ENCODE data around the gene PORCN. TPM values are rescaled to one million over a fixed set of nuclear protein-coding genes. Genes with fewer than 3 reads are reported as not detected.

PORCN gene
- total RNA-seq, 2 donors from 2014 or later = 15.0 to 19.1 TPM

GRCh38 chrX:48490661-48491060 is 18.1 kb upstream of the PORCN start:
- TF ChIP-seq, protein P1, sequence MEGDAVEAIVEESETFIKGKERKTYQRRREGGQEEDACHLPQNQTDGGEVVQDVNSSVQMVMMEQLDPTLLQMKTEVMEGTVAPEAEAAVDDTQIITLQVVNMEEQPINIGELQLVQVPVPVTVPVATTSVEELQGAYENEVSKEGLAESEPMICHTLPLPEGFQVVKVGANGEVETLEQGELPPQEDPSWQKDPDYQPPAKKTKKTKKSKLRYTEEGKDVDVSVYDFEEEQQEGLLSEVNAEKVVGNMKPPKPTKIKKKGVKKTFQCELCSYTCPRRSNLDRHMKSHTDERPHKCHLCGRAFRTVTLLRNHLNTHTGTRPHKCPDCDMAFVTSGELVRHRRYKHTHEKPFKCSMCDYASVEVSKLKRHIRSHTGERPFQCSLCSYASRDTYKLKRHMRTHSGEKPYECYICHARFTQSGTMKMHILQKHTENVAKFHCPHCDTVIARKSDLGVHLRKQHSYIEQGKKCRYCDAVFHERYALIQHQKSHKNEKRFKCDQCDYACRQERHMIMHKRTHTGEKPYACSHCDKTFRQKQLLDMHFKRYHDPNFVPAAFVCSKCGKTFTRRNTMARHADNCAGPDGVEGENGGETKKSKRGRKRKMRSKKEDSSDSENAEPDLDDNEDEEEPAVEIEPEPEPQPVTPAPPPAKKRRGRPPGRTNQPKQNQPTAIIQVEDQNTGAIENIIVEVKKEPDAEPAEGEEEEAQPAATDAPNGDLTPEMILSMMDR (IDR thresholded peaks at IDR 0.05) = no peak
- Histone ChIP-seq H3K9me3 (no peaks in the 10 kb centered on the region), H3K4me3 (no peak overlapping the region), H3K27me3 (replicated peaks; ENCODE audit: insufficient read depth) (no peaks in the 10 kb centered on the region), H3K4me1 (ENCODE audit: control insufficient read depth in 1 of 2, low read depth in 2 of 2) (no peaks in the 10 kb centered on the region), H3K27ac (no peak overlapping the region), H3K36me3 (no peaks in the 10 kb centered on the region)
- no peak for DNase-seq (ENCODE audit: low spot score)
- ATAC-seq (ENCODE audit: insufficient number of reproducible peaks, low FRiP score, low read depth) = no peak

DNA sequence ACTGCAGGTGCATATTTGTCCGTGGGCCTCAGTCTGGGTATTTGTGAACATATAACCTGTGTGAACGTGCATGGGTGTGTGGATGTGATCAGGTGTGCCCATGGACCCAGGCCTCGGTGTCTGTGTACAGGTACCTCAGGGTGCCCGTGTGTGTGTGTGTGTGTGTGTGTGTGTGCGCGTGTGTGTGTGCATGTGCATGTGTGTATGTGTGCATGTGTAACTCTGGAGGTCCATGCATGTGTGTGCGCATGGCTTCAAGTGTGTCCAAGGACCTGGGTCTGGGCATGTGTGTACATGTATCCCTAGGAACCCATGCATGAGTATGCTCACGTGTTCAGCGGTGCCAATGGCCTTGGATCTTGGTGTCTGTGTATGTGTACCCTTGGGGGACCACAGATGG is 17.0 kb upstream of the PORCN start:
- TF ChIP-seq, protein P1 (IDR thresholded peaks at IDR 0.05) = no peak
- H3K4me1 ChIP-seq (ENCODE audit: control insufficient read depth in 1 of 2, low read depth in 2 of 2) = no peaks in the 10 kb centered on the region
- H3K4me3 ChIP-seq = no peak overlapping the region
- H3K27me3 ChIP-seq (replicated peaks; ENCODE audit: insufficient read depth) = no peaks in the 10 kb centered on the region
- no peak overlapping the region for H3K27ac ChIP-seq
- DNase-seq (ENCODE audit: low spot score) (no peak), ATAC-seq (ENCODE audit: insufficient number of reproducible peaks, low FRiP score, low read depth) (no peak)
- H3K36me3 ChIP-seq = no peaks in the 10 kb centered on the region
- no peaks in the 10 kb centered on the region for H3K9me3 ChIP-seq

DNA sequence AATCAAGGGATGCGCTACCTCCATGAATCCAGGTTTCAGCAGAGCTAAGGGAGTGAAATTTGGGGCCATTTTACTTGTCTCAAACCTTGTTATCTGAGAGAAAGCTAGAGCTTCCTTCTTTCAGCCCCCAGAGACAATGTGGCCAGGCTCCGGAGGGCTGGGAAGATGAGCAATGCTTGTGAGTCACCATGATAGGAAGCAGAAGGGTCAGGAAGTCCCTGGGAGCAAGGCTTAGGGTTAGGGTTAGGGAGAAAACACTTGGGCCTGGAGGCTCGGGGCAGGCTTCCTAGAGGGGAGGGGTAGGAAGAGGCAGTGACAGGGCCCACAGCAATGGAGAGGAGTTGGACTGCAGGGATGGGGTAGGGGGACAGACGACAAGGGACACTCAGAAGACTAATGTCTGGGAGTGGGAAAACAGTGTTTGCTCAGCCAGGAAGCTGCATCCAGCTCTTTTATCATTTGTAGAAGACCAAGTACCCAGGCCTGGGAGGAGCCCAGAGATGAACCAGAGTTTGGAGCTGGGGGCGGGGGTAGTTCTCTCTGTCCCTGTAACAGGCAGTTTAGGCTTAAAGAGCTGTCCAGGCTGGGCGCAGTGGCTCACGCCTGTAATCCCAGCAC is 16.4 kb upstream of the PORCN start:
- Histone ChIP-seq H3K4me1 (ENCODE audit: control insufficient read depth in 1 of 2, low read depth in 2 of 2) (no peaks in the 10 kb centered on the region), H3K4me3 (no peak overlapping the region), H3K27me3 (replicated peaks; ENCODE audit: insufficient read depth) (no peaks in the 10 kb centered on the region), H3K27ac (no peak overlapping the region), H3K36me3 (no peaks in the 10 kb centered on the region), H3K9me3 (no peaks in the 10 kb centered on the region)
- DNase-seq (ENCODE audit: low spot score) (no peak), ATAC-seq (ENCODE audit: insufficient number of reproducible peaks, low FRiP score, low read depth) (no peak)
- TF ChIP-seq, protein P1 (IDR thresholded peaks at IDR 0.05) = no peak

DNA sequence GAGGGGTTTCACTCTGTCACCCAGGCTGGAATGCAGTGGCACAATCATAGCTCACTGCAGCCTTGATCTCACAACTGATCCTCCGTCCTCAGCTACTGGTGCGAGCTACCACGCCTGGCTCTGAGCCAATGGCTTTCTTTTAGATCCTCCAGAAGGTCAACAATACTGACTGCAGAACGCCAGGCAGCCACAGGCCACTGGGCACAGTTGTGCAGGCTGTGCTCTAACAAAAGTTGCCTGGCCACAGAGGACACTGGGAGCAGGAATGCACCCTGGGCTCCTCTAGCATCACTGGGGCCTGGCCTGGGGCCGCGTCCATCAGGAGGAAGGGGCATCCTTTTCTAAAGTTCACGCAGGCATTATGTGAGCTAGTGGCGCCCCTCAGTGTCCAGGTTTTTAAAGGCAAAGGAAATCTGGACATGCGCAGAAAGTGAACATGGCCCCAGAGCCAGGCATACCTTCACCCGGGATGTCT is 14.9 kb upstream of the PORCN start:
- no peaks in the 10 kb centered on the region for H3K9me3 ChIP-seq
- H3K4me3 ChIP-seq = no peak overlapping the region
- no peaks in the 10 kb centered on the region for H3K27me3 ChIP-seq (replicated peaks; ENCODE audit: insufficient read depth)
- TF ChIP-seq, protein P1 (IDR thresholded peaks at IDR 0.05) = no peak
- no peaks in the 10 kb centered on the region for H3K36me3 ChIP-seq
- no peak for ATAC-seq (ENCODE audit: insufficient number of reproducible peaks, low FRiP score, low read depth)
- no peak overlapping the region for H3K27ac ChIP-seq
- H3K4me1 ChIP-seq (ENCODE audit: control insufficient read depth in 1 of 2, low read depth in 2 of 2) = no peaks in the 10 kb centered on the region
- DNase-seq (ENCODE audit: low spot score) = no peak

DNA sequence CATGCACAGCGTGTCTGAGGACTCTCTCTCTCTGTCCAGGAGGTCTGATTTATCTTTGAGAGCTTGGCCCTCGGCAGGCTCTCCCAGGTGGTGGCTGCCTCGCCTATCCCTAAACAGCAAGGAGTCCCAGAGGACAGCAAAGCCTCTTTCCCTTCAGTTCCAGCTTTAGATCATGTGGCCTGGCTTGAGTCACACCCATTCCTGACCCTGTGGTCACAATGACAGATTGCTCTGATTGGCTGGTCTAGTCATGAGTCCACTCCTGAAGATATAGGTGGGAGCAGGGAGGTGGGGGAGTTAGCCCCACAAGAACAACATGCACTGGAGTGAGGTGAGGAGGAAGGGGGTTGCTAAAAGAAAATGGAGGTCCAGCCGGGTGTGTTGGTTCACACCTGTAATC is 12.1 kb upstream of the PORCN start:
- DNase-seq (ENCODE audit: low spot score) (no peak), ATAC-seq (ENCODE audit: insufficient number of reproducible peaks, low FRiP score, low read depth) (no peak)
- Histone ChIP-seq H3K9me3 (no peaks in the 10 kb centered on the region), H3K27me3 (replicated peaks; ENCODE audit: insufficient read depth) (no peaks in the 10 kb centered on the region), H3K27ac (no peak overlapping the region), H3K4me1 (ENCODE audit: control insufficient read depth in 1 of 2, low read depth in 2 of 2) (no peaks in the 10 kb centered on the region), H3K4me3 (no peak overlapping the region), H3K36me3 (no peaks in the 10 kb centered on the region)
- TF ChIP-seq, protein P1 (IDR thresholded peaks at IDR 0.05) = no peak

Data from thoracic aorta (tissue), 2 donors.